Measurements from ENCODE around the gene KHK. TPM values are rescaled to one million over a fixed set of nuclear protein-coding genes. Genes with fewer than 3 reads are reported as not detected.

Gene KHK
- total and polyA plus RNA-seq, 9 of the 15 experiments (the other 6 are each of a cell fraction or from before 2014, with no cell fraction given): 1.5 to 10.7 (median 5.2) TPM

DNA sequence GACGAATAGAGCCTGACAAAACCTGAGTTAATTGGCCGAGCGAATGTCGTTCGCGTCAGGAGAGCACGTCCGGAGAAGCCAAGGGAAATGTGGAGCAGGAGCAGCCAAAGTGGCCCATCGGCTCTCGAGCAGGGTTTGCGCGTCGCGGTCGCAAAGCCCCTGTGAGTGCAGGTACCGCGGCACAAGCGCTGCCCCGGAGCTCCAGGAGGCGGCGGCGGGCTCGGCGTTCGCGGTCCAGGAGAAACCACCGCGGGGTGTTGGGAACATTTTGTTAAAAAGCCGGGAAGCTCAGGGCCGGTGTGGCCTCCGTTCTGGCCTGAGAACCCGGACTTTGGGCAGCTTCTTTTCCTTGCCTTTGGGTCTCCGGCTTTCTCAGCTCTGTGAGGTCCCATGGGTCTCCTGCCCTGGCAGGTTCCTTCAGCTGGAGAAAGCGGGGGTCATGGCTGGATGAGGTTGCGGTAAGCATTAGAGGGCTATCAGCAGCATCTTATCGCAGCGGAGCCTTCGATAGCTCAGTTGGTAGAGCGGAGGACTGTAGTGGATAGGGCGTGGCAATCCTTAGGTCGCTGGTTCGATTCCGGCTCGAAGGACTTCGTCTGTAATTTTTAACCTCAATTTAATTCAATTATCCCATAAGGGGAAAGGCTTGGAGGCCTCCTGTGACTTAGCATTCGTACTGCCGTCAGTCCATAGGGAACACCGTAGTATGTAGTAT lies 36.1 kb upstream of the KHK start (continued):
- no peak for TF ChIP-seq NR2F6 (CRISPR knock-in tag; IDR thresholded peaks at IDR 0.05)
- TF ChIP-seq RBM14 (IDR thresholded peaks at IDR 0.05; ENCODE audit: borderline replicate concordance, insufficient read depth, low read depth, low read length): no peak
- TF ChIP-seq, protein P1, sequence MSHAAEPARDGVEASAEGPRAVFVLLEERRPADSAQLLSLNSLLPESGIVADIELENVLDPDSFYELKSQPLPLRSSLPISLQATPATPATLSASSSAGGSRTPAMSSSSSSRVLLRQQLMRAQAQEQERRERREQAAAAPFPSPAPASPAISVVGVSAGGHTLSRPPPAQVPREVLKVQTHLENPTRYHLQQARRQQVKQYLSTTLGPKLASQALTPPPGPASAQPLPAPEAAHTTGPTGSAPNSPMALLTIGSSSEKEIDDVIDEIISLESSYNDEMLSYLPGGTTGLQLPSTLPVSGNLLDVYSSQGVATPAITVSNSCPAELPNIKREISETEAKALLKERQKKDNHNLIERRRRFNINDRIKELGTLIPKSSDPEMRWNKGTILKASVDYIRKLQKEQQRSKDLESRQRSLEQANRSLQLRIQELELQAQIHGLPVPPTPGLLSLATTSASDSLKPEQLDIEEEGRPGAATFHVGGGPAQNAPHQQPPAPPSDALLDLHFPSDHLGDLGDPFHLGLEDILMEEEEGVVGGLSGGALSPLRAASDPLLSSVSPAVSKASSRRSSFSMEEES (CRISPR knock-in tag; IDR thresholded peaks at IDR 0.05): no peak
- no peak for TF ChIP-seq NFRKB (IDR thresholded peaks at IDR 0.05; ENCODE audit: low read depth)
- TF ChIP-seq, protein P2, sequence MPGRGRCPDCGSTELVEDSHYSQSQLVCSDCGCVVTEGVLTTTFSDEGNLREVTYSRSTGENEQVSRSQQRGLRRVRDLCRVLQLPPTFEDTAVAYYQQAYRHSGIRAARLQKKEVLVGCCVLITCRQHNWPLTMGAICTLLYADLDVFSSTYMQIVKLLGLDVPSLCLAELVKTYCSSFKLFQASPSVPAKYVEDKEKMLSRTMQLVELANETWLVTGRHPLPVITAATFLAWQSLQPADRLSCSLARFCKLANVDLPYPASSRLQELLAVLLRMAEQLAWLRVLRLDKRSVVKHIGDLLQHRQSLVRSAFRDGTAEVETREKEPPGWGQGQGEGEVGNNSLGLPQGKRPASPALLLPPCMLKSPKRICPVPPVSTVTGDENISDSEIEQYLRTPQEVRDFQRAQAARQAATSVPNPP (IDR thresholded peaks at IDR 0.05; ENCODE audit: borderline replicate concordance, insufficient read depth, insufficient read length): no peak
- no peak for TF ChIP-seq ZNF12 (CRISPR knock-in tag; IDR thresholded peaks at IDR 0.05)
- peak; percentile 97 for TF ChIP-seq TBP (optimal IDR thresholded peaks at IDR 0.05; ENCODE audit: low read depth, low read length)
- no peak for TF ChIP-seq HDAC8 (tag; IDR thresholded peaks at IDR 0.05)
- peak; percentile 30 for TF ChIP-seq ARID1B (IDR thresholded peaks at IDR 0.05)
- no peak; a peak in 1 of 4 replicates for TF ChIP-seq MAZ (CRISPR knock-in tag; conservative IDR thresholded peaks at IDR 0.05 in 1 of 2, IDR thresholded peaks at IDR 0.05 in 1 of 2)
- no peak for TF ChIP-seq ELF2 (CRISPR knock-in tag; IDR thresholded peaks at IDR 0.05)
- TF ChIP-seq ZNF174 (CRISPR knock-in tag; IDR thresholded peaks at IDR 0.05): no peak
- TF ChIP-seq LCOR (CRISPR knock-in tag; IDR thresholded peaks at IDR 0.05): no peak
- TF ChIP-seq EHMT2 (IDR thresholded peaks at IDR 0.05): no peak
- no peak; the same call in 1 of the 2 replicates for TF ChIP-seq ZNF24 (IDR thresholded peaks at IDR 0.05)
- TF ChIP-seq YBX1 (IDR thresholded peaks at IDR 0.05): no peak
- TF ChIP-seq ZNF79 (CRISPR knock-in tag; IDR thresholded peaks at IDR 0.05; ENCODE audit: low read depth): no peak
- no peak; the same call in 1 of the 2 replicates for TF ChIP-seq CXXC5 (CRISPR knock-in tag; IDR thresholded peaks at IDR 0.05)
- no peak for TF ChIP-seq XRCC5 (IDR thresholded peaks at IDR 0.05; ENCODE audit: low read depth, low read length)
- TF ChIP-seq NFIC (IDR thresholded peaks at IDR 0.05): peak; percentile 56
- no peak for TF ChIP-seq ETV6 (IDR thresholded peaks at IDR 0.05; ENCODE audit: borderline replicate concordance in 1 of 2, low read depth in 2 of 2, low read length in 1 of 2)
- TF ChIP-seq ETV6 (CRISPR knock-in tag; IDR thresholded peaks at IDR 0.05; ENCODE audit: borderline replicate concordance): no peak
- peak; percentile 72 for TF ChIP-seq ELF4 (CRISPR knock-in tag; IDR thresholded peaks at IDR 0.05)
- peak; percentile 72 for TF ChIP-seq POLR2A (conservative IDR thresholded peaks at IDR 0.05)
- no peak for TF ChIP-seq DNMT1 (IDR thresholded peaks at IDR 0.05)
- TF ChIP-seq TARDBP (IDR thresholded peaks at IDR 0.05): no peak; the same call in 1 of the 2 replicates
- TF ChIP-seq, protein P3, sequence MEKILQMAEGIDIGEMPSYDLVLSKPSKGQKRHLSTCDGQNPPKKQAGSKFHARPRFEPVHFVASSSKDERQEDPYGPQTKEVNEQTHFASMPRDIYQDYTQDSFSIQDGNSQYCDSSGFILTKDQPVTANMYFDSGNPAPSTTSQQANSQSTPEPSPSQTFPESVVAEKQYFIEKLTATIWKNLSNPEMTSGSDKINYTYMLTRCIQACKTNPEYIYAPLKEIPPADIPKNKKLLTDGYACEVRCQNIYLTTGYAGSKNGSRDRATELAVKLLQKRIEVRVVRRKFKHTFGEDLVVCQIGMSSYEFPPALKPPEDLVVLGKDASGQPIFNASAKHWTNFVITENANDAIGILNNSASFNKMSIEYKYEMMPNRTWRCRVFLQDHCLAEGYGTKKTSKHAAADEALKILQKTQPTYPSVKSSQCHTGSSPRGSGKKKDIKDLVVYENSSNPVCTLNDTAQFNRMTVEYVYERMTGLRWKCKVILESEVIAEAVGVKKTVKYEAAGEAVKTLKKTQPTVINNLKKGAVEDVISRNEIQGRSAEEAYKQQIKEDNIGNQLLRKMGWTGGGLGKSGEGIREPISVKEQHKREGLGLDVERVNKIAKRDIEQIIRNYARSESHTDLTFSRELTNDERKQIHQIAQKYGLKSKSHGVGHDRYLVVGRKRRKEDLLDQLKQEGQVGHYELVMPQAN (IDR thresholded peaks at IDR 0.05; ENCODE audit: borderline replicate concordance): no peak
- TF ChIP-seq CBX1 (IDR thresholded peaks at IDR 0.05; ENCODE audit: low read depth): no peak
